Measurements from ENCODE around the gene FADD.

The FADD gene

GRCh38 chr11:70182266-70182665 lies 20.8 kb upstream of the FADD start:
- no peak for DNase-seq (ENCODE audit: insufficient read length, low spot score)
- no peak for FAIRE-seq
- TF ChIP-seq, protein P1, sequence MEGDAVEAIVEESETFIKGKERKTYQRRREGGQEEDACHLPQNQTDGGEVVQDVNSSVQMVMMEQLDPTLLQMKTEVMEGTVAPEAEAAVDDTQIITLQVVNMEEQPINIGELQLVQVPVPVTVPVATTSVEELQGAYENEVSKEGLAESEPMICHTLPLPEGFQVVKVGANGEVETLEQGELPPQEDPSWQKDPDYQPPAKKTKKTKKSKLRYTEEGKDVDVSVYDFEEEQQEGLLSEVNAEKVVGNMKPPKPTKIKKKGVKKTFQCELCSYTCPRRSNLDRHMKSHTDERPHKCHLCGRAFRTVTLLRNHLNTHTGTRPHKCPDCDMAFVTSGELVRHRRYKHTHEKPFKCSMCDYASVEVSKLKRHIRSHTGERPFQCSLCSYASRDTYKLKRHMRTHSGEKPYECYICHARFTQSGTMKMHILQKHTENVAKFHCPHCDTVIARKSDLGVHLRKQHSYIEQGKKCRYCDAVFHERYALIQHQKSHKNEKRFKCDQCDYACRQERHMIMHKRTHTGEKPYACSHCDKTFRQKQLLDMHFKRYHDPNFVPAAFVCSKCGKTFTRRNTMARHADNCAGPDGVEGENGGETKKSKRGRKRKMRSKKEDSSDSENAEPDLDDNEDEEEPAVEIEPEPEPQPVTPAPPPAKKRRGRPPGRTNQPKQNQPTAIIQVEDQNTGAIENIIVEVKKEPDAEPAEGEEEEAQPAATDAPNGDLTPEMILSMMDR (IDR thresholded peaks at IDR 0.05; ENCODE audit: insufficient read depth, missing control alignments) = no peak

DNA sequence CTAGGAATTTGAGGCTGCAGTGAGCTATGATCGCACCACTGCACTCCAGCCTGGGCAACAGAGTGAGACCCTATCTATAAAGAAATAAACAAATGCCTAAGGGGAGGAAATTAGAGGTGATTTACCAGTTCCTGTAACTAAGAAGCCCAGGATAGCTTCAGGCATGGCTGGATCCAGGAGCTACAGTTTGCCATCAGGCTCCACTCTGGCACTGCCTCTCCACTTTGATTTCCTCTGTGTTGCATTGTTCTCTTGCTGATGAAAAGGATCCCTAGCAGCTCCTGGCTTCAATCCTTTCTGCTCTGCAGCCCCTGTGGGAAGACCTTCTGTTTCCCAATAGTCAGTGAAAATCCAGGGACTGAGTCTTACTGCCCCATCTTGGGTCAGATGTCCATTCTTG lies 20.1 kb upstream of the FADD start:
- DNase-seq (ENCODE audit: insufficient read length, low spot score) = no peak
- TF ChIP-seq, protein P1 (IDR thresholded peaks at IDR 0.05; ENCODE audit: insufficient read depth, missing control alignments) = no peak
- no peak for FAIRE-seq

DNA sequence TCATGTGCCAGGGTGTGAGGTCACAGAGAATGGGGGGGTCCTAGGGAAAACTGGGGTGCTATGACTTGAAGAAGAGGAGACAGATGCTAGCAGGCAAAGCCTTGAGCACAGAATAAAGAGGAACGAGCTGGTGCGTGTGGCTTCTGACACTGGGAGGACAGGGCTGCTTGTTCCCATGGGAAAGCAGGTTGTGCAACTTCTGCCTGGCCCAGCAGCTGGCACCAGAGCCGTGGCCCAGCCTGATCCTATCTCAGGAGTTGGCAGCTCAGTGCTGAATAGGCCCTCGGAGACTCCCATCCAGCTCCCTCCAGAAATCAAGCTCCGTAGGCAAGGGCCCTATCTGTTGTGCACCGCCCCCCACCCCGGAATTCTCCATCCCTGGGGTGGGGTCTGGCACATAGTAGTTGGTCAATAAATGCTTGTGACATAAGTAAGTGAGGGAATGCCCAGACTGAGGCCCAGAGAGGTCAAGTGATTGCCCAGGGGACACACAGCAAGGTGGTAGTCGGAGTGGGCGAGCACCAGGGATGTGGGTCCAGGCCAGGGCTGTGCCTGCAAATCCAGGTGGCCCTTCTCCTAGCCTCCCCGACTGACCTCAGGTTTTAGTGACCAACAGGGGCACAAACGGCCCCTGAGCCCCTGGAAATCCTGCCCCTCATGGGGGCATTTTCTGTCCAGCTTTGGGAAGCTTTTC lies 19.5 kb upstream of the FADD start:
- TF ChIP-seq, protein P1 (IDR thresholded peaks at IDR 0.05; ENCODE audit: insufficient read depth, missing control alignments) = no peak
- FAIRE-seq = no peak
- DNase-seq (ENCODE audit: insufficient read length, low spot score) = no peak

- no peak for FAIRE-seq
- no peak for DNase-seq (ENCODE audit: insufficient read length, low spot score)
- TF ChIP-seq, protein P1 (IDR thresholded peaks at IDR 0.05; ENCODE audit: insufficient read depth, missing control alignments) = no peak
Observed at GRCh38 chr11:70184396-70184795, 18.7 kb upstream of the FADD start.

DNA sequence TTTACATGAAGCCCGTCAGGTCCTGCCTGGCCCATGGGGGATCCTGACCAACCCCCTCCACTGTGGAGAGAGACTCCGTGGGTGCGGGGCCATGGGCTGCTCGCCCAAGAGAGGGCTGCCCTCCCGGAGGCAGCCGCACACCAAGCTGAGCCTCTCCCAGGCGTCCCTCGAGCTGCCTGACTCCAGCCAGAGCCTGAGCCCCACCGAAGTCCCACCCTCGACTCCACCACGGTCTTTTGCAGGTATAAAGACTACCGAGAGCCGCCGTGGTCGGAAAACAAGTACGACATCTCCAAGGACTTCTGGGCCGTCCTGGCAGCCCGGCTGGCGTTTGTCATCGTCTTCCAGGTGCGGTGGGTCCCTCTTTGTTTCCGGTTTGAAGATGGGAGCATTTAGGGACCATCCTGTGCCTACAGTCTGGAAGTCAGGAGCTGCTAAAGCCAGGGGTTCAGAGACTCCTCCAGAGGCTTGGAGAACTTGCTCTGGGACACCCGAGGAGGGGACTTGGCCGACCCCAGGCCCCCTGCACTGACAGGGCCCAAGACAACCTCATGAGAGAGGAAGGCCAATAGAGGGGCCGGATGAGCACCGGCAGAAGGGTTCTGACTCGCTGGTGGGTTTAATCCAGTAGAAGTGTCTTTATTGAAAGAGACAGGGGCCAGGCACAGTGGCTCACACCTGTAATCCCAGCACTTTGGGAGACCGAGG lies 17.6 kb upstream of the FADD start:
- TF ChIP-seq, protein P1 (IDR thresholded peaks at IDR 0.05; ENCODE audit: insufficient read depth, missing control alignments) = no peak
- DNase-seq (ENCODE audit: insufficient read length, low spot score) (no peak), FAIRE-seq (no peak)

- FAIRE-seq (no peak), DNase-seq (ENCODE audit: insufficient read length, low spot score) (no peak)
- TF ChIP-seq, protein P1 (IDR thresholded peaks at IDR 0.05; ENCODE audit: insufficient read depth, missing control alignments) = no peak
Observed at GRCh38 chr11:70186420-70186819, 16.7 kb upstream of the FADD start.

DNA sequence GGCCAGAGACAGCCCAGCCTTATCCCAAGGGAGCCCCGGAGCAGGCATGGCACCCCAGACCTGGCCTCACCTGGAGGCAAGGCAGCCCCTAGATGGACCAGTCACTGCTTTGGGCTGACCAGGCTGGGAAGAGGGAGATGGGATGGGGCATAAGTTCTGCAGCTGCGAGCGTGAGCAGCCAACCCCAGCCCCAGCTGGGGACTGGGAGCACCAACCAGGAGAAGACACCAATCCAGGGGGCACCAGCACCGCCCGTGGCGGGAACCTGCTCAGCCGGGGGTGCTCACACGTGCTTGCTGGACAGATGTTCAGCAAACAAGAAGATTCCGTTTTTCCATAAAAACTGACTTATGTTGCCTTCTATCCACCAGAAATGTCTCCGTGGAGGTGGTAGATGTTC lies 16.2 kb upstream of the FADD start:
- FAIRE-seq (no peak), DNase-seq (ENCODE audit: insufficient read length, low spot score) (no peak)
- TF ChIP-seq, protein P1 (IDR thresholded peaks at IDR 0.05; ENCODE audit: insufficient read depth, missing control alignments) = no peak

All from D721Med (cell line).